Dedifferentiated amniotic fluid mesenchymal stem cell (primary cell): ENCODE results near the gene NRP1.

ENCODE experiments used
- DNase-seq: peaks from one replicate; pipeline ENCODE4 v3.0.0-alpha.2; 2016; ENCODE audit errors: extremely low spot score

NRP1 gene

GRCh38 chr10:33212061-33212748 lies 122.3 kb downstream of the NRP1 start:
- no peak for DNase-seq

GRCh38 chr10:33211106-33211878 lies 123.2 kb downstream of the NRP1 start:
- DNase-seq, result peak; percentile 83

- DNase-seq, result no peak
Measured at GRCh38 chr10:33209802-33210201, 124.7 kb downstream of the NRP1 start.

GRCh38 chr10:33208166-33208565 lies 126.3 kb downstream of the NRP1 start:
- DNase-seq, result no peak

- DNase-seq, result no peak
Measured at GRCh38 chr10:33204031-33204430, 130.4 kb downstream of the NRP1 start.

GRCh38 chr10:33201971-33202370 lies 132.5 kb downstream of the NRP1 start:
- no peak for DNase-seq

GRCh38 chr10:33201056-33201780 lies 133.2 kb downstream of the NRP1 start:
- no peak for DNase-seq

GRCh38 chr10:33199731-33200232 lies 134.7 kb downstream of the NRP1 start:
- no peak for DNase-seq

GRCh38 chr10:33198610-33199009 lies 135.9 kb downstream of the NRP1 start:
- DNase-seq, result no peak

GRCh38 chr10:33196710-33197491 lies 137.6 kb downstream of the NRP1 start:
- DNase-seq, result no peak

- DNase-seq, result no peak
Measured at GRCh38 chr10:33196377-33196706, 138.1 kb downstream of the NRP1 start.

GRCh38 chr10:33195608-33196376 lies 138.7 kb downstream of the NRP1 start:
- DNase-seq, result no peak

GRCh38 chr10:33193701-33194521 lies 140.6 kb downstream of the NRP1 start:
- DNase-seq, result peak; percentile 75

GRCh38 chr10:33193057-33193700 lies 141.3 kb downstream of the NRP1 start:
- DNase-seq, result peak; percentile 91

GRCh38 chr10:33192190-33192589 lies 142.3 kb downstream of the NRP1 start:
- no peak for DNase-seq

- no peak for DNase-seq
Measured at GRCh38 chr10:33190406-33190805, 144.1 kb downstream of the NRP1 start.

- no peak for DNase-seq
Measured at GRCh38 chr10:33189808-33190207, 144.7 kb downstream of the NRP1 start.

GRCh38 chr10:33189363-33189762 lies 145.1 kb downstream of the NRP1 start:
- no peak for DNase-seq

GRCh38 chr10:33187427-33187999 lies 147.0 kb downstream of the NRP1 start:
- no peak for DNase-seq
